WTC11 (cell line): Measurements from ENCODE around the gene NRXN2.

Source experiments
- MYBL2 ChIP-seq: sonication (generic); formaldehyde crosslinking; IDR thresholded peaks from 2 replicates; pipeline ENCODE4 v1.8.1; 2023; ENCODE audit warnings: mild to moderate bottlenecking, moderate library complexity, missing genetic modification reagents
- TF ChIP-seq, protein P1 (sequence below): fragments of 200-600 bp; IDR thresholded peaks from 2 replicates; pipeline ENCODE4 v1.8.0; 2022; ENCODE audit warnings: antibody characterized with exemption

DNA sequence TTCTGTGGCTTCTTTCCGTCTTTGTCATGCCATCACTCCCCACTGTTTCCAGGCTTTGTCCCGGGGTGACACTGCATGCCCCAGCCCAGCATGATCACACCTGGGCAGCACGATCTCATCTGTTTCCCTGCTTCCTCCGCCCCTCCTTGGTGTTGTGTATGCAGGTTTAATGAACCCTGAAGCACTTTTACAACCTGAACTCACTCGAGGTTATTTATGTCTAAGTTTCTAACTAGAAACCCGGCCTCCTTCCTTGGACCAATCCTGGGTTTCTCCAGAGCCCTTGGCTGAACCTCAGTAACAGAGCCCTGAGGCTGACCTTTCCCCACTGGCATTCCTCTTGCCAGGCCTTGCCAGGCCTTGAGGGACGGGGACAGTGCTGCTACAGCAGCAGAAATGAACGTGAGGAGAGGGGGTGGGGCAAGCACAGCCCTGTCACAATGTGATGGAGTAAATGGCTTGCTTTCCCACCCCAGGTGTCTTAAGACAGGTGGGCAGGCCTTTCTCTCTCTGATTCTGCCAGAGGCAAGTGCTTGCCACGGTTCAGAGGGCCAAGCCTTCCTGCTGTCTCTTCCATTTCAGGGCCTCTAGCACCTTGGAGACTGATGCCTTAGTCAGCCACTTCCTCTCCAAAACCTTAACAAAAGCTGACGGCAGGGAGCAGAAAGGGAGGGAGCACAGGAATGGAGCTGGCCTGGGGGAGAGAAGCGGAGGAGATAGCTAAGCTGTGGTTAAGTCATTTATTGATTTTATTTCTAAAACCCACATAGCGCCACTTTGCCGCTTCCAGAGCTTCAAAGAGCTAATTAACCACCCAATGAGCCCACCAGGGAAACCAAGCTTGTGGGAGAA lies 39.9 kb upstream of the NRXN2 start:
- TF ChIP-seq, protein P1, sequence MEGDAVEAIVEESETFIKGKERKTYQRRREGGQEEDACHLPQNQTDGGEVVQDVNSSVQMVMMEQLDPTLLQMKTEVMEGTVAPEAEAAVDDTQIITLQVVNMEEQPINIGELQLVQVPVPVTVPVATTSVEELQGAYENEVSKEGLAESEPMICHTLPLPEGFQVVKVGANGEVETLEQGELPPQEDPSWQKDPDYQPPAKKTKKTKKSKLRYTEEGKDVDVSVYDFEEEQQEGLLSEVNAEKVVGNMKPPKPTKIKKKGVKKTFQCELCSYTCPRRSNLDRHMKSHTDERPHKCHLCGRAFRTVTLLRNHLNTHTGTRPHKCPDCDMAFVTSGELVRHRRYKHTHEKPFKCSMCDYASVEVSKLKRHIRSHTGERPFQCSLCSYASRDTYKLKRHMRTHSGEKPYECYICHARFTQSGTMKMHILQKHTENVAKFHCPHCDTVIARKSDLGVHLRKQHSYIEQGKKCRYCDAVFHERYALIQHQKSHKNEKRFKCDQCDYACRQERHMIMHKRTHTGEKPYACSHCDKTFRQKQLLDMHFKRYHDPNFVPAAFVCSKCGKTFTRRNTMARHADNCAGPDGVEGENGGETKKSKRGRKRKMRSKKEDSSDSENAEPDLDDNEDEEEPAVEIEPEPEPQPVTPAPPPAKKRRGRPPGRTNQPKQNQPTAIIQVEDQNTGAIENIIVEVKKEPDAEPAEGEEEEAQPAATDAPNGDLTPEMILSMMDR, result no peak
- TF ChIP-seq MYBL2 (CRISPR knock-in tag), result no peak
